ENCODE measurements around the gene TXNRD2. TPM values are rescaled to one million over a fixed set of nuclear protein-coding genes. Genes with fewer than 3 reads are reported as not detected.
A peak's percentile ranks its signal among the peaks of the same experiment; 100 is the strongest.
"Not testable (repeated sequence)": the region's sequence is repeated elsewhere in the genome, so short reads cannot be mapped to it uniquely, and the experiment has no call there.

The TXNRD2 gene
- total RNA-seq, 1 donor from 2014 or later, result 5.8 TPM

DNA sequence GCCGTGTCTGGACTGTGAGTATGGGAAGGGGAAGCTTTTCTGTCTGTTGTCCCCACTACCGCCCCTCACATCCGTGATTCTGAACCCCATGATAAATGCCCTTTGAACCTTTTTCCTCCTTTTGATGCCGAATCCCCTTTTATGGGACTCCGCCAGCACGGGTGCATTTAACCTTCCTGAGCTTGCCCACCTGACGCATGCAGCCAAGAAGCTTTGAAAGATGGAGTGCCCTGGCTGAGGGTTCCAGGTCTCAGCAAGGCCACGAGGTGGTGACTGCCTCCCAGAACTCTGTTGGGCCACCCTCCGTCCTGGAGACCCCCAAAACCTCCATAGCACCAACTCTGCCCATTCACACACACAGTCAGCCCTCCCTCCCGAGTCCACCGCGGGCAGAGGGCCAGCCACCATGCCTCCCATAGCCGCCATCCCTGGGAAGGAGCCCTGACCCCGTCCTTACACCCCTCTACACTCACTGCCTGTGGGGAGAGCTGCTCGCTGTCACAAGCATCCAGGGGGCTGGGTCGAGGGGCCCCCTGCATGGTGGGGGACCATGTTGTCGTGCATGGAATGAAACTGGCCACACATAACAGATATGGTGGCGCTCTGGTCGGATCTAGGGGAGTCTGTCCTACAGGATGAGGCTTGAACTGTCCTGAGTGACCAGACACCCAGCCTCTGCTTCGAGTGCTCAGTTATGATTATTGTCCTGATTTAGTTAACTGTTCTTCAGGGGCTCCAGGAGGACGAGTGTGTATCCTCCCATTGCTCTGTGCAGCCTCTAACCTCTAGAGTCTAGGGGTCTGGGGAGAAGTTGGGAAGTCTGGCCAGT lies 868 bp downstream of the TXNRD2 start:
- no peak for DNase-seq (ENCODE audit: low read depth)
- peak overlapping the region; percentile 92 for H3K4me3 ChIP-seq (ENCODE audit: low read depth, low read length)
- TF ChIP-seq CTCF (conservative IDR thresholded peaks at IDR 0.05; ENCODE audit: low read depth, low read length), result no peak

GRCh38 chr22:19937616-19938473 lies 3.8 kb downstream of the TXNRD2 start:
- DNase-seq (ENCODE audit: low read depth), result no peak
- no peak overlapping the region for H3K4me3 ChIP-seq (ENCODE audit: low read depth, low read length)
- TF ChIP-seq CTCF (conservative IDR thresholded peaks at IDR 0.05; ENCODE audit: low read depth, low read length), result no peak

DNA sequence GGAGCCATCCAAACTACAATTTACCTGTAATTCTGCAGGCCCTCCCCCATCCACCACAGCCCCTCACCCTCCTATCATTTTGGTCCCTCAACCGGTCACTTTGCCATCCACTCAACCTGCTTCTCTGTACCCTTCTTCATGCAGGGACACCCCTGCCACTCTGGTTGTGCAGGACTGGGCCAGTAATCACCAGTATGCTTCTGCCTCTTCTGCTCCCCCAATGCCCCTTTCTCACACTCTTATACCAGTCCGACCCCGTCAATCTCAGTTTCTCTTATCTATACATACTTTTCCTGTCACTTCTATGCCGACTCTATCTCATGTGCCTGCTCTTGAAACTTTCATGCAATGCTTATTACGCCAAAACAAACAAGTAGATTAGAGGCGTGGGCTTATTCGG lies 5.1 kb downstream of the TXNRD2 start:
- H3K4me3 ChIP-seq (ENCODE audit: low read depth, low read length), result no peak overlapping the region
- TF ChIP-seq CTCF (conservative IDR thresholded peaks at IDR 0.05; ENCODE audit: low read depth, low read length), result no peak
- DNase-seq (ENCODE audit: low read depth), result no peak

GRCh38 chr22:19935123-19935718 lies 6.4 kb downstream of the TXNRD2 start:
- not testable (repeated sequence) for DNase-seq (ENCODE audit: low read depth); H3K4me3 ChIP-seq (ENCODE audit: low read depth, low read length)

GRCh38 chr22:19933341-19934241 lies 8.0 kb downstream of the TXNRD2 start:
- no peak overlapping the region for H3K4me3 ChIP-seq (ENCODE audit: low read depth, low read length)
- TF ChIP-seq CTCF (conservative IDR thresholded peaks at IDR 0.05; ENCODE audit: low read depth, low read length), result no peak
- DNase-seq (ENCODE audit: low read depth), result no peak

DNA sequence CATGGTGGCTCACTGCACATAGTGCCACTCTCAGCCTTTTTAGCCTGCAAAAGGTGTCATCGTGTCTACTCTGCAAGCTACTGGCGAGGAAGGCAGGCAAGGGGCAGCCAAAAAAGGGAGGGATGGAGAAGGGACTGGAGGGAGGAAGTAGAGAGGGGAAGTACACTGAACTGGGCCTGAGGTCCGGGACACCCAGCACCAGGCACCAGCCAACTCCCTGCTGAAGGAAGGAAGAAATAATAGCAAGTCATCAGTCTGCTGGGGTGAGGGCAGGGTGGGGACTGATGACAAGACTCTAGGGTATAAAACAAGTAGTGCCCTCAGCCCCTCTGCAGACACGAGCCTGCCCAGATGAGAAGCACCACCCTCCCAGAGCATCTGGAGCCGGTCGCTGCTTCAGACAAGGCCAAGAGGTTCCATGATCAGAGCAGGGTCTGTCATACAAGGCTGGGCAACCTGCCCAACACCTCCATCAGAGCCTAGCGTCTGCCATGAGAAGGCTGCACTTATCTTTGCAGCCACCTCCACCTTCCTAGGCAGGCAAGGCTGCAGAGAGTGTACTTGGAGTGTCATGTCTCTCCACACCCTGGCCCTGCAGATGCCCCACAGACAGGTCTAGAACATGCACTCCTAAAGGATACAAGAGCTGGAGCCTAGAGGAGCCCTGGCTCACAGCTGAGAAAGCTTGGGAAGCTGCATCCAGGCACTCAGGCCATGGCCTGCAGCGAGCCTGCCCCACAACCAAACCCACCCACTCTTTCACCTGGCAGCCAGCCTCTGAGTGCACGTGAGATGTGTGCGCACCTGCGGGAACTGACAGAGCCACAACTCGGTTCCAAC lies 9.0 kb downstream of the TXNRD2 start:
- TF ChIP-seq CTCF (conservative IDR thresholded peaks at IDR 0.05; ENCODE audit: low read depth, low read length), result no peak
- H3K4me3 ChIP-seq (ENCODE audit: low read depth, low read length), result no peak overlapping the region
- no peak for DNase-seq (ENCODE audit: low read depth)
